Adrenal gland (tissue), 5 donors: ENCODE data around the gene TOMM20.

Experiments used
- POLR2A ChIP-seq, 2 donors: fragments of 450-650 bp; IDR thresholded peaks; one replicate each; pipeline ENCODE4 v1.6.1; 2017; ENCODE audit warnings: antibody characterized with exemption in 2 of 2, mild to moderate bottlenecking in 2 of 2, moderate library complexity in 1 of 2
- TF ChIP-seq, protein P1 (sequence below), 6 experiments: fragments of 450-650 bp in 4 of 6; fragments of 200-600 bp in 2 of 6; sonication (generic) in 1 of 6; IDR thresholded peaks; 1 replicate in 5 of 6; 2 replicates in 1 of 6; pipeline versions ENCODE4 v1.5.1 to v1.8.0; 2016 to 2021; ENCODE audit warnings: antibody characterized with exemption in 6 of 6, mild to moderate bottlenecking in 2 of 6, moderate library complexity in 1 of 6
- donor health status: DM: no; HTN: no; CAD: no.

DNA sequence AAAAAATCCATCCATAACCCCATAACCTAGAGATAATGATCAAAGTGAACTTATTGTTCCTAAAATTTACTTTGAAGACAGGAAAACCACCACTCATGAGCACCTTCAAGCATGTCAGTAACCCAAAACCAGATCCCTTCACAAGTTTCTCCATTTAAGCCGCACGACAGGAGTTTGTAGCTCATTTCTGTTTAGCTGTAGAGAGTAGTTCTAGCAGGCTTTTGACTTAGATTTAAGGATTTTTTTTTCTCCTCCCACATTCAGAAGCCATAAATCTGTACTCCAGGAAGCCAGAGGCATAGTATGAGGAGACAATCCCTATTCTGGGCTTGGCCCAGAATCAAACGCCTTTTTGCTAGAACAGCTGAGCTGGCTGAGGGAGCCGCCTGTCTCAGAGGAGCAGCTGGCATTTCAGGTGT lies 25.6 kb downstream of the TOMM20 start:
- TF ChIP-seq POLR2A (IDR thresholded peaks at IDR 0.05) = no peak
- TF ChIP-seq, protein P1, sequence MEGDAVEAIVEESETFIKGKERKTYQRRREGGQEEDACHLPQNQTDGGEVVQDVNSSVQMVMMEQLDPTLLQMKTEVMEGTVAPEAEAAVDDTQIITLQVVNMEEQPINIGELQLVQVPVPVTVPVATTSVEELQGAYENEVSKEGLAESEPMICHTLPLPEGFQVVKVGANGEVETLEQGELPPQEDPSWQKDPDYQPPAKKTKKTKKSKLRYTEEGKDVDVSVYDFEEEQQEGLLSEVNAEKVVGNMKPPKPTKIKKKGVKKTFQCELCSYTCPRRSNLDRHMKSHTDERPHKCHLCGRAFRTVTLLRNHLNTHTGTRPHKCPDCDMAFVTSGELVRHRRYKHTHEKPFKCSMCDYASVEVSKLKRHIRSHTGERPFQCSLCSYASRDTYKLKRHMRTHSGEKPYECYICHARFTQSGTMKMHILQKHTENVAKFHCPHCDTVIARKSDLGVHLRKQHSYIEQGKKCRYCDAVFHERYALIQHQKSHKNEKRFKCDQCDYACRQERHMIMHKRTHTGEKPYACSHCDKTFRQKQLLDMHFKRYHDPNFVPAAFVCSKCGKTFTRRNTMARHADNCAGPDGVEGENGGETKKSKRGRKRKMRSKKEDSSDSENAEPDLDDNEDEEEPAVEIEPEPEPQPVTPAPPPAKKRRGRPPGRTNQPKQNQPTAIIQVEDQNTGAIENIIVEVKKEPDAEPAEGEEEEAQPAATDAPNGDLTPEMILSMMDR (IDR thresholded peaks at IDR 0.05) = no peak
